GM19438 (cell line): ENCODE results near the gene LONP2.

Experiments used
- ATAC-seq: cut with Tn5 transposase; IDR thresholded peaks from one replicate; pipeline ENCODE4 v1.9.1; 2021; ENCODE audit warnings: low read depth; ENCODE audit not compliant: unreplicated experiment

LONP2 gene

GRCh38 chr16:48244080-48244862 lies at the start of gene LONP2:
Gene LONP2 (plus strand): TSS chr16:48244300. CDS start chr16:48244389, 89 bp downstream.
- ATAC-seq = peak; percentile 95

DNA sequence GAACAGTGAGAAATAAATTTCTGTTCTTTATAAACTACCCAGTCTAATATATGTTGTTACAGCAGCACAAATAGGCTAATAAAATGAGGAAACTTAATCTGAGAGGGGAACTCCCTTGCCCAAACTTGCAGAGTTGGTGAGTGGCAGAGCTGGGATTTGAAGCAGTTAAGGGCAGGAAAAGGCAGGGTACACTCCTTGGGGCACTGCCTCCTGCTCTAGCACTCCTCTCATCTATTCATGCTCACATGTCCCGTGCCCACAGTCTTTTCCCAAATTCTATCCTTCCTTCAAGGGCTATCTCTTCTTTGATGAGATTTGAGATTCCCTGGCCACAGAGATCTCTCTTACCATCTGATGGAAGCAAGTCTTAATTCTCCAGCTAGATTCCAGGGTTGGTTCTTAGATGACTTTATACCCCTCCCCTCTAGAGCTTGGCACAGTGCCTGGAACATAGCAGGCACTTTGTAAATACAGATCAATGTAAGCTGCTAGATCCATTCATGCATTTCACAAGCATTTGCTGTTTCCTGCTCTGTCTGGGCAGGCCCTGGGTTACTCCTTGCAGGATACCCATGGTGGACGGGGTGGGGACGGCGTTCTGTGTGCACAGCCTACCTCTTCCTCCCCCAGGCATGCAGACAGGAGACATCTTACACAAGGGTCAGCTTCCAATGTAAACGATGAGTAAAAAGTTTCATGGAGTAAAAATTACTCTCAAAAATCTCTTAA lies 49.1 kb upstream of the LONP2 start:
- no peak for ATAC-seq

DNA sequence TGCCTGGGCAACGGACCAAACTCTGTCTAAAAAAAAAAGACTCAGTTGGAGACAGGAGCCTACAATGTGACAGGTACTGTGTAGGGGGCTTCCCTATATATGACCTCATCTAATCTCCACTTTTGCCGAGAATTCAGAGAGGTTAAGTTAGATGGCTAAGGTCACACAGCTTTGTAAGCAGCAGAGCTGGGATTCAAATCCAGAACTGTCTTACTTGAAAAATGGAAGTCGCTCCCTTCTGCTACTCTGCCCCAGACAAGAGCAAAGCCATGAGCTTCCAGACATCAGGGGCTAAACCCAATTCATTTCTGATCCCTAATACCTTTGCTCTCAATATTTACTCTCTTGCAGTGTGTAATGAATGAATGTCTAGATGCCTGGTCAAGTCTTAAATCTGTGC lies 46.8 kb upstream of the LONP2 start:
- ATAC-seq = no peak

DNA sequence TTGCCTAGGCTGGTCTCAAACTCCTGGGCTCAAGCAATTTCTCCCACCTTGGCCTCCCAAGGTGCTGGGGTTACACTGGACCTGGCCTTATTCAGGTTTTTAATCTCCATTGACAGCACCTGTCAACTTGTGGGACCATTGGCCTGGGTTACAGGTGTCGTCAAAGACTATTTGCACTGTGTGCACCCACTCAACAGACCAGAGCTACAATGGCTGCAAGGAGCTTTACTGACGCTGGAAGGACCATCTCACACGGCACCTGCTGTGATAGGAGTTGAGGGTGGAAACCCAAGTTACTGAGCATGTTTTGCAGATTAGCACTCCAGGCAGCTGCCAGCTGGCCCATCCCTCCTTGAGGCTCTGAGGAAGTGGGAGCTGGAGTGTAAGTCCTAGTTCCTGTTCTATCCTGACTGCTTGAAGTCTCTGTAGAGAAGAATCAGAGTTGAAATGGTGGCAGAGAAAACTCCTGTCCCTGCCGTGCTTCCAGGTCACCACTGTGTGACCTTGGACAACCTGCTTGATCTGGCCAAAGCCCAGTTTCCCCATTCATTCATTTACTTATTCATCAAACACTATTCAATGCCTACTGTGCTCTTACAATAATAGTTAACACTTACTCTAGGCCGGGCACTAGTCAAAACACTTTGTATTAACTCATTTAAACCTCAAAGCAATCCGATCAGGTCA lies 42.4 kb upstream of the LONP2 start:
- no peak for ATAC-seq

DNA sequence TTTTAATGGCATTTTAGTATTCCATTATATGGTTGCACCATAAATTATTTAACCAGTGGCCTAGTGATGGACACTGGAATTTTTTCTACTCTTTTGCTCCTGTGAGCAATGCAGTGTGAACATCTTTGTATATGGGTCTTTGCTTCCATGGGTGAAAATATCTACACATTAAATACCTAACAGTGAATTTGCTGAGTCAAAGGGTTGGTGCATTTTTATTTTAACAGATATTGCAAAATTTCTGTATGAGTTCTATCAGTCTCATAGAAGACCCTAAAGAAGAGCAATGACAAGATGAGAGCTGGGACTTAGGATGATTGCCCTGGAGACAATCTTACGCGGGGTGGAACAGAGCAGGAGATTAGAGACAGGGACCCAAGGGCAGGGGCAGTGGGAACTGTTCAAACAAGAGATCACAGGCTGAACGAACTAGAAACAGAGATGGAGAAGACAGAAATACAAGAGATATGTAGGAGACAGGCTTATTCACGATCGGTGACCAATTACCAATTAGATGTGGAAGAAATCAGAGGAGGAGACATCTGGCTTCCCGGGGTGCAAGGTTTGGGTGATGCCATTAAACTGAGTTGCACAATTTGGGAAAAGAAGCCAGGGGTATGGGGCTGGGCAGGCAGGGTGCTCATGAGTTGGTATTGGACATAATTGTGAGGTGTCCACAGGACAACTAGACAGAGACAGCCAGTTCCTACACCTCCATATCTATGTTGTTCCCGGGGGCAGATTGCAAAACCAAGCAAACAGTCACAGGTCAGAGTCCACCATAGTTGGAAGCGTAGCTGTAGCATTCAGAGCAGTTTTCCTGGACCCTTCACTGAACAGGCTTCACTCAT lies 39.9 kb upstream of the LONP2 start:
- ATAC-seq = no peak

DNA sequence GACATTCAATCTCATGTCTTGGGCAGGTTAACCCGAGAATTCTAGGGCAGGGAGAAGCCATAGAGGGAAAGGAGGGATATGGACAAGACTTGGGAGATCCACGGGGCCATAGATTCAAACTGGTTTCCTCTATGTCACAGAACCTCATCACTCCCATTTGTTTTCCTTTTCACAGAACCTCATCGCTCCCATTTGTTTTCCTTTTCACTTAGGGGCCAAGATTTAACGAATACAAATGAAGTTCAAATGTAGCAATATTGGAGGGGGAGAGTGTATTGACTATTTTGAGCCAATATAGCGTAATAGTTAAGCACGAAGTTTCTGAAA lies 39.3 kb upstream of the LONP2 start:
- ATAC-seq = no peak

- ATAC-seq = no peak
Observed at GRCh38 chr16:48206594-48207242, 37.4 kb upstream of the LONP2 start.

- ATAC-seq = no peak
Observed at GRCh38 chr16:48210747-48211146, 33.4 kb upstream of the LONP2 start.

GRCh38 chr16:48212033-48212432 lies 32.1 kb upstream of the LONP2 start:
- no peak for ATAC-seq

DNA sequence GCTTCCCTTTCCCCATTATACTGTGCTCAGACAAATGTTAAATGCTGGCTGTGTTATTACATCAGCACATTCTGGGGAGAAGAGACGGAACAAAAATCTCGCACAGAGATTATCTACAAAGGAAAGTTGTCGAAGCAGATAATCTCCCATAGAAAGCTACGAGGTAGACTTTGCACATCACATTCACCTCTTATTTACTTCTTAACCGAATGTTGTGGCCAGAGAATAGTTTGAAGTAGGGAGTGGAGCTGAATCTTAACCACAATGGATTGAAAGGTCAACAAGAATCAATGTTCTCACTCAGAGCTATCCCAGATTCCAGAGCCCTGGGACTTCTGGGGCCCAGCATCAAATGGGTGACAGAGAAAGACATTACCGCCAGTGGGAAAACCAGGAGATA lies 28.4 kb upstream of the LONP2 start:
- no peak for ATAC-seq

DNA sequence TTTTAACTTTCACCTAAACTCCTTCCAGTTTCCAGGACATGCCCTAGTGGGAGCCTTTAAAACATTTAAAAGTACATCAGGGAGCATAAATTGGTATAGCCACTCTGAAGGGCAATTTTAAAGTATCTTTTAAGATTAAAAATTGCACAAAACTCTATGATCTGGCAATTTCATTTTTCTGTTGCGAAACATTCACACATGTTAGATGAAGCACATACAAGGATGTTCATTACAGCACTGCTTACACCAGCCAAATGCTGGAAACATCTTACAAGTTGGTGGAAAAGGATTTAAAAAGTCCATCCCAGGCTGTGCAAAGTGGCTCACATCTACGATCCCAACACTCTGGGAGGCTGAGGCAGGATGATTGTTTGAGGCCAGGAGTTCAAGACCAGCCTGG lies 26.4 kb upstream of the LONP2 start:
- ATAC-seq = no peak

DNA sequence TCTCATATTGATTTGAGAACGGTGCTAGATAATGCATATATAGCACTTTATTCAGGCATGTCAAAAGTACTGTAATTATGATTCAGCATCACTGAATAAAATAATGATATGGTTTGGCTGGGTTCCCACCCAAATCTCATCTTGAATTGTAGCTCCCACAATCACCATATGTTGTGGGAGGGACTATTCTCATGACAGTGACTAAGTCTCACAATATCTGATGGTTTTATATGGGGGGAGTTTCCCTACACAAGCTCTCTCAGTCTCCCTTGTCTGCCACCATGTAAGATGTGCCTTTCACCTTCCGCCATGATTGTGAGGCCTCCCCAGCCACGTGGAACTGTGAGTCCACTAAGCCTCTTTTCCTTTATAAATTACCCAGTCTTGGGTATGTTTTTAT lies 25.6 kb upstream of the LONP2 start:
- ATAC-seq = no peak

GRCh38 chr16:48220891-48221290 lies 23.2 kb upstream of the LONP2 start:
- ATAC-seq = no peak

DNA sequence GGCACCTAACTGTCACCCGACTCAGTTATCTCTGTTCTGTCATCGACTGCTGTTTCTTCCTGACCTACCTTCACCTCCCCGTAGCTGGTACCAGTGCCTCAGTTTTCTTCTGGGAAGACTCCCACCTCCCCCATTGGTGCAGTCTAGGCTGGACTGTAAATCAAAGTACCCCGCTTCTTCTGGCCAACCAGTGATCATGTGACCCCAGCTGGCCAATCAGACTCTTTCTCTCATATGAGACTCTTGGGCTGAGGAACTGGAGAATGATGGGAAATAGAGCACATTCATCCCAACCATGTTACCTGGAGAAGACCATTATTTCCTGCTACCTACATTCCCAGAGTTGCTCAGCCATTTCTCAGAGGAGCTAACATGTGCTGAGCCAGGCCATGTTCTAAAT lies 20.6 kb upstream of the LONP2 start:
- no peak for ATAC-seq

GRCh38 chr16:48225456-48225855 lies 18.6 kb upstream of the LONP2 start:
- no peak for ATAC-seq

- ATAC-seq = peak; percentile 72
Observed at GRCh38 chr16:48231727-48232492, 12.2 kb upstream of the LONP2 start.

DNA sequence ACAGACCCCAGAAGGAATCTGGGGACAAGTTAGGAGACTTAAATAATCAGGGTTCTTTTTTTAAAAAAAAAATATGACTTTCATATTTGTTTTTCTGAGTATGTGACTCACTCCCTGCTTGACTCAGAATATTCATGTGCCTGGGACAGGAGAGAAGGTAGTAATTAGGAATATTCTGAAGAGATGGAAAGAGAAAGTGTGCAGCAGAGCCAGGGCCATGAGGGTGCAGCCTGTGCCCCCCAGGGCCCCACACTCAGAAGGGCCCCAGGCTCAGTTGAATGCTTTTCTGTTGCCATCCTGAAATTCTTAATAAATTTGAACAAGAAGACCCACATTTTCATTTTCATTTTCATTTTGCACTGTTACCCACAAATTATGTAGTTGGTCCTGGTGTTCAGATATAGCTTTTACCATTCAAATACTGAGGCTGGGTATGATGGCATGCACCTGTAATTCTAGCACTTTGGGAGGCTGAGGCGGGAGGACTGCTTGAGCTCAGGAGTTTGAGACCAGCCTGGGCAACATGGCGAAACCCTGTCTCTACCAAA lies 11.5 kb upstream of the LONP2 start:
- ATAC-seq = peak; percentile 24

- no peak for ATAC-seq
Observed at GRCh38 chr16:48234630-48235029, 9.5 kb upstream of the LONP2 start.

DNA sequence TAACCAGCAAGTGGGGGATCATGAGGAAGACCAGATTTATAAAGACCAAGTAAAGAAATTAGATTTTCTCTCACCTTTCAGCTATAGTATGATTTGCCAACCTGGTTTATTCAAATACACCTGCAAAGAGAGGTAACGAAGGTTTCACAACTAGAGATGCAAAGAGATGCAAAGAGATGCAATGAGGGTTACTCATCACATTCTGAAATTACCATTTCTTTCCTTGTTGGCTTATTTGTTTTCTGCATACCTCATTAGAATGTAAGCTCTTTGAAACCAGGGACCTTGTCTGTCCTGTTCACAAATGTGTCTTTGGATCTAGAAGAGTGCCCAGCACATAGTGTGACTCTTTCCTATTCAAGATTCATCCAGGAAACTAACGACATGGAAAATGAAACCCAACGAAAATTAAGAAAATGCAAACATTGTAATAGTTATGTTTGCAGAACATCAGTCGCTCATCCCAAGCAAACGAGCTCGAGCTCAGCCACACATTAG lies 9.0 kb upstream of the LONP2 start:
- ATAC-seq = no peak
